SK-N-MC (cell line): ENCODE results near the gene B4GALT6.

ENCODE experiments used
- DNase-seq: peaks from one replicate; pipeline ENCODE4 v3.0.0-alpha.2; 2011; ENCODE audit warnings: low read depth, low spot score
- H3K27ac ChIP-seq: fragments of 200-600 bp; sonication (generic); 2 replicates; pipeline ENCODE4 v1.5.1; 2016; ENCODE audit warnings: mixed run types
- H3K36me3 ChIP-seq: fragments of 200-600 bp; sonication (generic); 2 replicates; pipeline ENCODE4 v1.6.1; 2017; ENCODE audit warnings: antibody characterized with exemption, low read length, mixed read lengths; ENCODE audit not compliant: insufficient read depth
- H3K4me3 ChIP-seq: fragments of 200-600 bp; sonication (generic); 2 replicates; pipeline ENCODE4 v1.5.1; 2016
- H3K9ac ChIP-seq: fragments of 200-600 bp; sonication (generic); 2 replicates; pipeline ENCODE4 v1.8.0; 2017; ENCODE audit warnings: mixed run types, mixed read lengths; ENCODE audit not compliant: insufficient read length
- H3K9me3 ChIP-seq: fragments of 200-600 bp; sonication (generic); 2 replicates; pipeline ENCODE4 v1.6.1; 2017; ENCODE audit warnings: low read depth, mild to moderate bottlenecking, antibody characterized with exemption, low read length, moderate library complexity, mixed read lengths
- EZH2 ChIP-seq: fragments of 200-600 bp; sonication (generic); IDR thresholded peaks from one replicate; pipeline ENCODE4 v1.6.1; 2017; ENCODE audit warnings: antibody characterized with exemption
- FOXP2 ChIP-seq: optimal IDR thresholded peaks from 2 replicates; pipeline ENCODE3; 2011; ENCODE audit warnings: mild to moderate bottlenecking, moderate library complexity; ENCODE audit not compliant: insufficient read depth; ENCODE audit errors: extremely low read length, control extremely low read depth
- POLR2AphosphoS5 ChIP-seq: IDR thresholded peaks from 2 replicates; pipeline ENCODE4 v1.6.1; 2012; ENCODE audit warnings: mild to moderate bottlenecking, low read depth, low read length, borderline replicate concordance

Gene B4GALT6

DNA sequence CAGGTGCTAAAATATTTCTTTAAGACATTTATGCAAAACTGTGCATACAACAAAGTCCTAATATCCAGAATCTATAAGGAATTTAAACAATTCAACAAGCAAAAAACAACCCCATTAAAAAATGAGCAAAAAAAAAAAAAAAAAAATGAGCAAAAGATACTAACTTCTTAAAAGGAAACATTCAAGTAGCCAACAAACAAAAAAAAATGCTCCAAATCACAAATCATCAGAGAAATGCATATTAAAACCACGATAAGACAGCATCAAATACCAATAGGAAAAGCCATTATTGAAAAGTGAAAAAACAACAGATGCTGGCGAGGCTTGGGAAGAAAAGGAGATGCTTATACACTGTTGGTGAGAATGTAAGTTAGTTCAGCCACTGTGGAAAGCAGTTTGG, 34.9 kb downstream of the B4GALT6 start:
- TF ChIP-seq POLR2AphosphoS5 = no peak
- no peak for TF ChIP-seq FOXP2
- no peak for TF ChIP-seq EZH2
- DNase-seq = no peak
- Histone ChIP-seq H3K9ac (no peak overlapping the region), H3K27ac (no peak overlapping the region), H3K9me3 (no peaks in the 10 kb centered on the region), H3K36me3 (no peaks in the 10 kb centered on the region), H3K4me3 (no peak overlapping the region)

DNA sequence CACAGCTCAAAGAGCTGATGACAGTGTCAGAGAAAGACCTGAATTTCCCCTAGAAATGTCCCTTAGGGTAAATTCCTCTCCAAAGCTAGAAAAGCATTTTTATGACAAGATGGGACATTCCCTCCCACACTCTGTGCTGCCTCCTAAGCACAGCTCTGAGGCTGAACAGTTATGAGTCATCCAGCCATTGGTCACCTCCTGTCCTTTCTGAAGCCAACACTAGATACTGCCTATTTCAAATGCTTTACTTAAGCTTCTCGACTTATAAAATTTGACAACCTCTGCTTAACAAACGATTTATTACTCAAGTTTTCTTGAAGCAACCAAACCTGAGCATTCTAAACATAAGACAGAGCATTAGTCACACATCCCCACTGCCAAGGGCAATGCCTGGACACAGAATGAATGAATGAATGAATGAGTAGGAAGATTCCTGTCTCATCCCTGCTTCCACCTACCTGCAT, 35.4 kb downstream of the B4GALT6 start:
- no peak for DNase-seq
- no peaks in the 10 kb centered on the region for H3K9me3 ChIP-seq
- H3K27ac ChIP-seq = no peak overlapping the region
- no peak overlapping the region for H3K4me3 ChIP-seq
- TF ChIP-seq FOXP2 (no peak), EZH2 (no peak), POLR2AphosphoS5 (no peak)
- no peaks in the 10 kb centered on the region for H3K36me3 ChIP-seq
- H3K9ac ChIP-seq = no peak overlapping the region

DNA sequence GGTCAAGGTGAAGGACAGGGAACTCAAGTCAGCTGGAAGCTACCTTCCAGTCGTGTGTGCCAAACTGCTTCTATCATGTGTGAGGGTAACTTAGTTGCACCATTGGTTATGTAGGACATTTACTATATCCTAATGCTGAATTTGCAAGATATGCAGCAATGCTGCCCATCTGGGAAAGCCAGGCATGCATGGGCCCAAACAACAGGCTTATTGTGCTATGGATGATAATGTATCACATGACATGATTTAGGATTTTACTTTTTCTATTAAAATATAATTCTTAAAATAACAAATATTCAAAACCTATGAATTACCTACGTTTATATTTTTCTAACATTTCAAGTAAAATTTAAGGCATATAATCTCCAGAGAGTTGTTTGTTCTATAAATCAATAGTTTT, 35.9 kb downstream of the B4GALT6 start:
- Histone ChIP-seq H3K4me3 (no peak overlapping the region), H3K9me3 (no peaks in the 10 kb centered on the region), H3K36me3 (no peaks in the 10 kb centered on the region), H3K27ac (no peak overlapping the region), H3K9ac (no peak overlapping the region)
- no peak for TF ChIP-seq FOXP2
- no peak for TF ChIP-seq POLR2AphosphoS5
- TF ChIP-seq EZH2 = no peak
- DNase-seq = no peak

DNA sequence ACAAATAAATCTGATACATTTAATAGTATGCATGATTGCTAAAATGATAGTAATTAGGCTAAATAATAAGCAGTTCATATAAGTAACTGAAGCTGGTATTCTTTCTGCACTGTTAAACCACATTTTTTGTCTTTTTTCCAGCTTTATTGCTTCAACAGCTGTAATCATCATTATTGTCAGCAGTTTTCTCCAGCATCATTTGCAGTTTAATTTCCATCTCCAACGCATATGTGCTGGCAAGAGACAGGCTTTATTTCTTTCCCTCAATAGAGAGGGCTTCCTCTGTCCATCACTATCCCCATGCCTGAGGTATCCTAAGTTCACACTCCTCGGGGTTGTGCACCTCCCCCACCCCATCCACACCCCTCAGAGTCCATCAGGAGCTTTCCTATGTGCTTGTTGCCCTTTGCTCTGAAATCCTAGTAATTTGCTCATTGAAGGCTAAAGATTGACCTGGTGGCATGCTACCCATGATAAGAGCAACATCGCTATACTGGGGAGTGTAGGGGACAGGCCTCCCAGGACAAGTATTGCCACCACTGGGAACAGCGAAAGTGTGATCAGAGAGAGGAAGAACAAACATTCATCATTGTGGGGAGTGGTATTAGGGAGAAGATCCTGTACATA, 37.1 kb downstream of the B4GALT6 start:
- no peaks in the 10 kb centered on the region for H3K36me3 ChIP-seq
- DNase-seq = no peak
- no peak overlapping the region for H3K27ac ChIP-seq
- no peak overlapping the region for H3K9ac ChIP-seq
- TF ChIP-seq POLR2AphosphoS5 = no peak
- TF ChIP-seq FOXP2 = no peak
- no peak overlapping the region for H3K4me3 ChIP-seq
- H3K9me3 ChIP-seq = no peaks in the 10 kb centered on the region

DNA sequence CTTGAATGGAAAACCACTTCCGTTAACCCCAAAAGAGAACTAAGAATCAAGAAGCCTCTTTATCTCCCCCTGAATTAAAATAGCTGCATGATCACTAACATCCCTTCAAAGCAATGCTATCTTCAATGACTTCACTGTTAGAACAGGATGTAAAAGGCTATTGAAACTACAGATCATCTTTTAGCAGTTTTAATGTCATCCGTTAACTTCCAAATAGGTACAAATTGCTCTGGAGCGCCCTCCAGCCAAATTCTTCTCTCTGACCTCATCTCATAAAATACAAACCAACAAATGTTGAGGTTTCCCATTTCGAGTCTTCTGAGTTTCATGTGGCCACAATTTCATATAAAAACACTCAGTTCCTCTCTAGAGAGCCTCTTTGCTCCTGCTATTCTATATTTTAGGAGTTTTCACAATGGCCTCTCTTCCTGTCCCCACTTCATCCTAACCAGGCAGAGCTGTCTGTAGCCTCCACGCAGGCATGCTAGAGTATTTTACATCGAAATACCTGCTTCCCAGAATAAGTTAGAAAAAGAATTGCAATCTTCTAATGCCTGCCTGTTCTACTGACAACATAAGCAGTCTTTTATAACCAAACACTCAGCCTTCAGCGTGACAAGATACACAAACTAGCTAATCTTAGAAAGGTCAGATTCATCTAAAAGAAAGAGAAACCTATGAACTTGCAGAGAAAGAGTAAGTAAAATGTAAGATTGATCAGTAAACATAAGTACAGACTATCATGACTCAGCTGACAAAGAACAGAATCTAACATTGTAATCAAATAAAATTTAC, 37.9 kb downstream of the B4GALT6 start:
- no peak overlapping the region for H3K4me3 ChIP-seq
- no peak for TF ChIP-seq FOXP2
- H3K9me3 ChIP-seq = no peaks in the 10 kb centered on the region
- no peak for DNase-seq
- H3K9ac ChIP-seq = no peak overlapping the region
- no peak overlapping the region for H3K27ac ChIP-seq
- no peaks in the 10 kb centered on the region for H3K36me3 ChIP-seq

DNA sequence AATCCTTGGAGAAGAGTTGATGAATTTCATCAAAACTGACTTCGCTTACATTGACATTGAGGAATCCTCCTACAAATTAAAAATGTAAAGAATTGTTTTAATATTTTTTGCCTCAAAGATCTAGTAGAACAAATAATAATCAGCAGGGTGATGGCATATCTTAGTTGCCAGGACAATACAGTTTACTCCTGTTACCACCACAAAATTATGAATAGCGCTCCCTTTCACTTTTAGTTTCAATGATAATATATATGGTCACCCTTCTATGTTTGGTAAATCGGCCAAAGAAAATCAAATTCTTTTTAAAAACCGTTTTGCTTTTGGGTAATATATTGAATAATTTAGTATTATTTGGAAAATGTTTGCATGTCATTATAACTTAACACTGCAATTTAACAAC, 39.0 kb downstream of the B4GALT6 start:
- no peaks in the 10 kb centered on the region for H3K9me3 ChIP-seq
- DNase-seq = no peak
- H3K9ac ChIP-seq = no peak overlapping the region
- H3K36me3 ChIP-seq = no peaks in the 10 kb centered on the region
- no peak overlapping the region for H3K27ac ChIP-seq
- TF ChIP-seq EZH2 (no peak), FOXP2 (no peak), POLR2AphosphoS5 (no peak)
- no peak overlapping the region for H3K4me3 ChIP-seq

DNA sequence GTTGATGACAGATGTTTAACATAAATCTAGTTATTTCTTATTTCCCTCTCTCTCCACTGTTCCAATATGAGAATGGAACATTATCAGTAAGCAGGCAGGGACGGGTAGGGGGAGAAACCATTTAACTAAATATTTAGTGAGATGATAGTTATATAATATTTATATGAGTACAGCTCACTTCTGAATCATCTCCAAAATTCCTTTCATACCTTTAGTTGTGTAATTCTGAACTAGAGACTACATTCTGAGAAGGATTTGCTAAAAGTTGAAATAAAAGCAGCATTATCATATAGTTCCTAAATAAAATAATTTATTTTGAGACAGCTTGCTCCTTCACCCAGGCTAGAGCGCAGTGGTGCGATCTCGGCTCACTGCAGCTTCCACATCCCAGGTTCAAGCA, 41.4 kb downstream of the B4GALT6 start:
- no peak for TF ChIP-seq POLR2AphosphoS5
- no peak for DNase-seq
- Histone ChIP-seq H3K9ac (no peak overlapping the region), H3K9me3 (no peaks in the 10 kb centered on the region), H3K27ac (no peak overlapping the region), H3K4me3 (no peak overlapping the region), H3K36me3 (no peaks in the 10 kb centered on the region)

DNA sequence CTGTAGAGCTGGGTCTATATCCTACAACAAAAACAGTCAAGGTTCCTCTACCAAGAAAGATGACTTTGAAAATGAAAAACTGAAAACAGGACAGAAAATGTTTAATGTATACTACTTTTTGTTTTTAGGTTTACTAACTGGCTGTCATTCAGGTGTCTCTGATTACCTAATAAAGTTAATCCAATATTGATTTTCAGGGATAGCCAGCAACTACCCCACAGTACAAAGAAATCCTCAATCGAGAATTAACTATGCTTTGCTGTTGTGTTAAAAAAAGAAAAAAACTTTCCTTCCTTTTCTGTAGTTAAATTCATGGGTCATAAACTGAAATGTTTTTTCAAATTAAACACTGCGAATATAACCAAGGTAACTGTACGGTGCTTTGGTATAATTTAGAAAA, 46.9 kb downstream of the B4GALT6 start:
- no peak overlapping the region for H3K9ac ChIP-seq
- no peak for DNase-seq
- H3K4me3 ChIP-seq = no peak overlapping the region
- no peaks in the 10 kb centered on the region for H3K36me3 ChIP-seq
- no peaks in the 10 kb centered on the region for H3K9me3 ChIP-seq
- no peak overlapping the region for H3K27ac ChIP-seq
- TF ChIP-seq POLR2AphosphoS5 = no peak
- no peak for TF ChIP-seq FOXP2
- no peak for TF ChIP-seq EZH2

DNA sequence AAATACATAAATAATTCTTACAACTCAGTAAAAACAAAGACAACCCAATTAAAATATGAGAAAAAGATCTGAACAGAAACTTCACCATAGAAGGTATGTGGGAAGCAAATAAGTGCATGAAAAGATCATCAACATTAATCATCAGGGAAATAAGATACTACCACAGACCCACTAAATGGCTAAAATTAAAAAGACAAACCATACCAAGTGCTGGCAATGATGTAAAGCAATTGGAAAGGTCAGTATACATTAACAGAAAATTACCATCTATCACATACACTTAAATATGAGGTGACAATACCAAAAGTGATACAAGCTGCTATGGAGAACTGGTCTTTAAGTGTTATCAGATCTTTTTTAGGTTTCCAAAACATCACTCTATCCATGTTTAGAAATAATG, 48.0 kb downstream of the B4GALT6 start:
- H3K27ac ChIP-seq = no peak overlapping the region
- no peak overlapping the region for H3K4me3 ChIP-seq
- no peak overlapping the region for H3K9ac ChIP-seq
- TF ChIP-seq EZH2 (no peak), POLR2AphosphoS5 (no peak), FOXP2 (no peak)
- no peaks in the 10 kb centered on the region for H3K36me3 ChIP-seq
- DNase-seq = no peak
- H3K9me3 ChIP-seq = no peaks in the 10 kb centered on the region
